OCI-LY3 (cell line): Measurements from ENCODE around the gene HBD.

Experiments
- CTCF ChIP-seq: fragments of 200-600, 300-600 bp; sonication (generic); IDR thresholded peaks from 2 replicates; pipeline ENCODE4 v1.5.1; 2014; ENCODE audit warnings: antibody characterized with exemption, low read length, low read depth
- EZH2phosphoT487 ChIP-seq: fragments of 200-600 bp; shearing (Covaris generic); IDR thresholded peaks from 2 replicates; pipeline ENCODE4 v1.6.1; 2018; ENCODE audit warnings: antibody characterized with exemption, mixed run types, low read depth

- TF ChIP-seq EZH2phosphoT487 (no peak), CTCF (no peak)
Observed at GRCh38 chr11:5226732-5227310, 7.5 kb downstream of the HBD start, which contains the start of gene HBB.
